Activated naive CD4-positive, alpha-beta T cell (primary cell): ENCODE measurements around the gene PSD2.

Experiments used
- DNase-seq, 4 experiments: peaks; one replicate each; lab custom pipeline; 2025; lab: John Stamatoyannopoulos, UW

The PSD2 gene

GRCh38 chr5:139880416-139881142 is 85.0 kb downstream of the PSD2 start:
- DNase-seq: no peak

GRCh38 chr5:139881143-139881733 is 85.6 kb downstream of the PSD2 start:
- no peak for DNase-seq

- no peak for DNase-seq
Measured at GRCh38 chr5:139882316-139882715, 86.7 kb downstream of the PSD2 start.

- DNase-seq: no peak
Measured at GRCh38 chr5:139882961-139883539, 87.4 kb downstream of the PSD2 start.

- no peak for DNase-seq
Measured at GRCh38 chr5:139884144-139884543, 88.5 kb downstream of the PSD2 start.

- no peak for DNase-seq
Measured at GRCh38 chr5:139884734-139885133, 89.1 kb downstream of the PSD2 start.

GRCh38 chr5:139885172-139885856 is 89.7 kb downstream of the PSD2 start:
- DNase-seq: no peak

GRCh38 chr5:139885857-139886208 is 90.2 kb downstream of the PSD2 start:
- DNase-seq: no peak

- DNase-seq: no peak
Measured at GRCh38 chr5:139886213-139886612, 90.6 kb downstream of the PSD2 start.

GRCh38 chr5:139888370-139888769 is 92.8 kb downstream of the PSD2 start:
- no peak for DNase-seq

GRCh38 chr5:139889410-139889809 is 93.8 kb downstream of the PSD2 start:
- no peak for DNase-seq

GRCh38 chr5:139893873-139894272 is 98.3 kb downstream of the PSD2 start:
- DNase-seq: no peak
